ENCODE results near the gene SNED1. TPM values are rescaled to one million over a fixed set of nuclear protein-coding genes. Genes with fewer than 3 reads are reported as not detected.
A peak's percentile ranks its signal among the peaks of the same experiment; 100 is the strongest.

Gene SNED1
- total RNA-seq, 1 donor from 2014 or later = 19.4 TPM

DNA sequence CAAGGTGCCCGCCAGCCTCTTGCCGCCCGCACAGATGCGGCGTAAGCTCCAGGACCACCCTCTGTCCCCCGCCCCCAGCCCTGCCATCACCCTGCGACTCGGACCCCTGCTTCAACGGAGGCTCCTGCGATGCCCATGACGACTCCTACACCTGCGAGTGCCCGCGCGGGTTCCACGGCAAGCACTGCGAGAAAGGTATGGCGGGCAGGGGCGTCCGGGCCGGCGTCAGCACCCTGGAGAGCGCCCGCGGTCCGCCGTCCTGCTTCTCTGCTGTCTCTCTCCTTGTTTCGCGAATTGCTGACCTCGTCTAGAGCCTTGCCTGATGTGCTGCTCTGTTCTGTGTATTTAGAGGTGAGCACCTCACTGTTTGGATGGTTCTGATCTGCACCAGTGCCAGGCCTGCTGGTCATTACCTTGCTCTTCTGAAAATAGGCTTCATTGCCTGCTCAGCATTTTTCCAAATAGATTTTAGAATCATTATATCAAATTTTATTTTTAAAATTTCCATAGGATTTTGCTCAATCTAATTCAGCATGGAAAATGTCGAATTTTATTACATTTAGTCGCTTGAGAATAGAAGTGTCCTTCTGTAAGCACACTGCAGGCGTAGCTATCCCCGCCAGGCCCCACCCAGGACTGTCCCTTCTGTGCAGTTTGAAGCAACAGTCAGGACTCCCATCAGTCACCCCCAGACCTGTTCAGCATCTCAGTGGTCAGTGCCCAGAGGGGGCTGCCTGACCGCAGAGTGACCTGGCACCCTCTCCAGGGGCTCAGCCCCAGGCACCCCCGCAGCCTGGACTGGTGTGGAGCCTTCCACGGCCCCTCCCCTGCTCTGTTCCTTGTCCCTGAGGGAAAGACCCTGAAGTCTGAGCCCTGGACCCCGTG lies 51.6 kb downstream of the SNED1 start:
- H3K36me3 Mint-ChIP-seq (ENCODE audit: unreplicated experiment) = no peaks in the 10 kb centered on the region
- no peak for TF ChIP-seq CTCF (IDR thresholded peaks at IDR 0.05)
- no peak overlapping the region for H3K27ac Mint-ChIP-seq (ENCODE audit: unreplicated experiment)
- H3K4me3 Mint-ChIP-seq (ENCODE audit: unreplicated experiment) = no peak overlapping the region
- DNase-seq (ENCODE audit: extremely low spot score, unreplicated experiment) = peak; percentile 86
- H3K4me1 Mint-ChIP-seq (ENCODE audit: unreplicated experiment) = no peaks in the 10 kb centered on the region
- peaks cover 21% of the 10 kb centered on the region for H3K27me3 Mint-ChIP-seq (ENCODE audit: unreplicated experiment)
- H3K9me3 Mint-ChIP-seq (ENCODE audit: unreplicated experiment) = peaks cover 7% of the 10 kb centered on the region

- Mint-ChIP-seq H3K4me3 (ENCODE audit: unreplicated experiment) (no peak overlapping the region), H3K27me3 (ENCODE audit: unreplicated experiment) (peaks cover 24% of the 10 kb centered on the region), H3K9me3 (ENCODE audit: unreplicated experiment) (peaks cover 2% of the 10 kb centered on the region), H3K27ac (ENCODE audit: unreplicated experiment) (no peak overlapping the region), H3K4me1 (ENCODE audit: unreplicated experiment) (no peaks in the 10 kb centered on the region), H3K36me3 (ENCODE audit: unreplicated experiment) (no peaks in the 10 kb centered on the region)
- DNase-seq (ENCODE audit: extremely low spot score, unreplicated experiment) = no peak
- TF ChIP-seq CTCF (IDR thresholded peaks at IDR 0.05) = no peak
Observed at GRCh38 chr2:241050624-241051577, 52.5 kb downstream of the SNED1 start.

GRCh38 chr2:241051578-241052487 lies 53.4 kb downstream of the SNED1 start:
- peaks cover 21% of the 10 kb centered on the region for H3K27me3 Mint-ChIP-seq (ENCODE audit: unreplicated experiment)
- H3K36me3 Mint-ChIP-seq (ENCODE audit: unreplicated experiment) = no peaks in the 10 kb centered on the region
- H3K27ac Mint-ChIP-seq (ENCODE audit: unreplicated experiment) = no peak overlapping the region
- no peaks in the 10 kb centered on the region for H3K4me1 Mint-ChIP-seq (ENCODE audit: unreplicated experiment)
- DNase-seq (ENCODE audit: extremely low spot score, unreplicated experiment) = no peak
- H3K4me3 Mint-ChIP-seq (ENCODE audit: unreplicated experiment) = no peak overlapping the region
- TF ChIP-seq CTCF (IDR thresholded peaks at IDR 0.05) = no peak
- H3K9me3 Mint-ChIP-seq (ENCODE audit: unreplicated experiment) = no peaks in the 10 kb centered on the region

DNA sequence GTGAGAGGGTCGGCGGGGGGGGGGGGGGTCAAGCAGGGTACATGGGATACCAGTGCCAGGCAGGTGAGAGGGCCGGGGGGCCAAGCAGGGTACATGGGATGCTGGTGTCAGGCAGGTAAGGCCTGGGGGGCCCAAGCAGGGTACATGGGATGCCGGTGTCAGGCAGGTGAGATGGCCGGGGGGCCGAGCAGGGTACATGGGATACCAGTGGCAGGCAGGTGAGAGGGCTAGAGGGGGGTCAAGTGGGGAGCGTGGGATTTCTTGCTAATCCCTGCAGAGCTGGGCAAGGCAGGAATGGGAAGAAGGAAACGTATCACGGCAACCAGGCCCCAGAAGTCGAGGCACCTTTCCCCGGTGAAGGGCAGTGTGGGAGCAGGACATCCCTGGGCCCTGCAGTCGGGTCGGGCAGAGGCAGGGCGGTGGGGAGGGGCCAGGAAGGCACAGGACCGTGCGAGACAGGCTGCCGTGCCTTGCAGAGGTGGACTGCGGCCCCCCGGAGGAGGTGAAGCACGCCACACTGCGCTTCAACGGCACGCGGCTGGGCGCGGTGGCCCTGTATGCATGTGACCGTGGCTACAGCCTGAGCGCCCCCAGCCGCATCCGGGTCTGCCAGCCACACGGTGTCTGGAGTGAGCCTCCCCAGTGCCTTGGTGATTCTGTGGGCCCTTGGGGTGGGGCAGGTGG lies 54.4 kb downstream of the SNED1 start:
- no peak overlapping the region for H3K27ac Mint-ChIP-seq (ENCODE audit: unreplicated experiment)
- peaks cover 24% of the 10 kb centered on the region for H3K27me3 Mint-ChIP-seq (ENCODE audit: unreplicated experiment)
- TF ChIP-seq CTCF (IDR thresholded peaks at IDR 0.05) = no peak
- no peaks in the 10 kb centered on the region for H3K9me3 Mint-ChIP-seq (ENCODE audit: unreplicated experiment)
- H3K4me3 Mint-ChIP-seq (ENCODE audit: unreplicated experiment) = no peak overlapping the region
- DNase-seq (ENCODE audit: extremely low spot score, unreplicated experiment) = peak; percentile 83
- H3K4me1 Mint-ChIP-seq (ENCODE audit: unreplicated experiment) = no peaks in the 10 kb centered on the region
- no peaks in the 10 kb centered on the region for H3K36me3 Mint-ChIP-seq (ENCODE audit: unreplicated experiment)

All from osteocyte (in vitro differentiated cells).